ENCODE results near the gene POC1A.

- no peak for TF ChIP-seq PBX3 (CRISPR knock-in tag; IDR thresholded peaks at IDR 0.05)
- TF ChIP-seq, protein P1, sequence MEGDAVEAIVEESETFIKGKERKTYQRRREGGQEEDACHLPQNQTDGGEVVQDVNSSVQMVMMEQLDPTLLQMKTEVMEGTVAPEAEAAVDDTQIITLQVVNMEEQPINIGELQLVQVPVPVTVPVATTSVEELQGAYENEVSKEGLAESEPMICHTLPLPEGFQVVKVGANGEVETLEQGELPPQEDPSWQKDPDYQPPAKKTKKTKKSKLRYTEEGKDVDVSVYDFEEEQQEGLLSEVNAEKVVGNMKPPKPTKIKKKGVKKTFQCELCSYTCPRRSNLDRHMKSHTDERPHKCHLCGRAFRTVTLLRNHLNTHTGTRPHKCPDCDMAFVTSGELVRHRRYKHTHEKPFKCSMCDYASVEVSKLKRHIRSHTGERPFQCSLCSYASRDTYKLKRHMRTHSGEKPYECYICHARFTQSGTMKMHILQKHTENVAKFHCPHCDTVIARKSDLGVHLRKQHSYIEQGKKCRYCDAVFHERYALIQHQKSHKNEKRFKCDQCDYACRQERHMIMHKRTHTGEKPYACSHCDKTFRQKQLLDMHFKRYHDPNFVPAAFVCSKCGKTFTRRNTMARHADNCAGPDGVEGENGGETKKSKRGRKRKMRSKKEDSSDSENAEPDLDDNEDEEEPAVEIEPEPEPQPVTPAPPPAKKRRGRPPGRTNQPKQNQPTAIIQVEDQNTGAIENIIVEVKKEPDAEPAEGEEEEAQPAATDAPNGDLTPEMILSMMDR (tag by site-specific recombination; IDR thresholded peaks at IDR 0.05): no peak
- TF ChIP-seq REPIN1 (tag by site-specific recombination; IDR thresholded peaks at IDR 0.05; ENCODE audit: low read depth): no peak
- TF ChIP-seq ZNF302 (tag by site-specific recombination; IDR thresholded peaks at IDR 0.05; ENCODE audit: low read depth): no peak
- no peak for TF ChIP-seq ZNF121 (tag by site-specific recombination; IDR thresholded peaks at IDR 0.05)
- TF ChIP-seq YY1 (tag by site-specific recombination; IDR thresholded peaks at IDR 0.05): no peak
- TF ChIP-seq, protein P2, sequence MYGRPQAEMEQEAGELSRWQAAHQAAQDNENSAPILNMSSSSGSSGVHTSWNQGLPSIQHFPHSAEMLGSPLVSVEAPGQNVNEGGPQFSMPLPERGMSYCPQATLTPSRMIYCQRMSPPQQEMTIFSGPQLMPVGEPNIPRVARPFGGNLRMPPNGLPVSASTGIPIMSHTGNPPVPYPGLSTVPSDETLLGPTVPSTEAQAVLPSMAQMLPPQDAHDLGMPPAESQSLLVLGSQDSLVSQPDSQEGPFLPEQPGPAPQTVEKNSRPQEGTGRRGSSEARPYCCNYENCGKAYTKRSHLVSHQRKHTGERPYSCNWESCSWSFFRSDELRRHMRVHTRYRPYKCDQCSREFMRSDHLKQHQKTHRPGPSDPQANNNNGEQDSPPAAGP (tag by site-specific recombination; IDR thresholded peaks at IDR 0.05): no peak
- TF ChIP-seq SP7 (tag by site-specific recombination; IDR thresholded peaks at IDR 0.05): no peak
- TF ChIP-seq BCL6B (tag by site-specific recombination; IDR thresholded peaks at IDR 0.05): no peak
Observed at GRCh38 chr3:52106951-52107611, 47.1 kb downstream of the POC1A start.

All from HEK293 (cell line).